Panc1 (cell line): ENCODE results near the gene ITGB5. TPM values are rescaled to one million over a fixed set of nuclear protein-coding genes. Genes with fewer than 3 reads are reported as not detected.

Experiments used
- ATAC-seq: fragments of 200-7000 bp; cut with Tn5 transposase; 2 replicates; pipeline ENCODE4 v1.9.1; 2020; ENCODE audit warnings: mild to moderate bottlenecking, moderate library complexity
- BruUV-seq: library from RNA; stranded (reverse); fragments of 400-500 nt; replicated peaks from 2 replicates; lab custom pipeline; 2021; lab: Mats Ljungman, UMichigan
- CTCF ChIA-PET: fragments of 300-600 bp; sonication (Branson Sonifier 250); formaldehyde crosslinking; loops from one replicate; lab custom pipeline; 2022; ENCODE audit warnings: antibody characterized with exemption; lab: Charles Lee
- POLR2A ChIA-PET: fragments of 300-600 bp; sonication (Branson Sonifier 250); formaldehyde crosslinking; loops from one replicate; lab custom pipeline; 2022; ENCODE audit warnings: antibody characterized with exemption; lab: Charles Lee
- DNase-seq: peaks from one replicate; pipeline ENCODE4 v3.0.0-alpha.2; 2010; ENCODE audit warnings: low read depth, low spot score
- H3K27ac ChIP-seq: 2 replicates; pipeline ENCODE4 v1.5.1; 2011; ENCODE audit warnings: mild to moderate bottlenecking, low read length, inconsistent platforms
- H3K27me3 ChIP-seq: fragments of 200-500 bp; sonication (Bioruptor generic); 2 replicates; pipeline ENCODE4 v1.6.0; 2014; ENCODE audit warnings: low read length, inconsistent platforms; ENCODE audit not compliant: control insufficient read depth, insufficient read depth
- H3K36me3 ChIP-seq: fragments of 200-500 bp; sonication (Bioruptor generic); 2 replicates; pipeline ENCODE4 v1.5.1; 2014; ENCODE audit warnings: inconsistent platforms, mild to moderate bottlenecking, low read length, moderate library complexity; ENCODE audit not compliant: control insufficient read depth, insufficient read depth
- H3K4me1 ChIP-seq: 2 replicates; pipeline ENCODE4 v1.5.1; 2011; ENCODE audit warnings: inconsistent platforms, mild to moderate bottlenecking, low read length, moderate library complexity; ENCODE audit not compliant: control insufficient read depth, insufficient read depth
- H3K4me3 ChIP-seq, 2 experiments: 2 replicates each; pipeline ENCODE4 v1.5.1; 2011 to 2012; ENCODE audit warnings: low read depth in 2 of 2, low read length in 2 of 2, mild to moderate bottlenecking in 2 of 2, inconsistent platforms in 1 of 2, moderate library complexity in 1 of 2
- H3K9me3 ChIP-seq: fragments of 200-500 bp; sonication (Bioruptor generic); 2 replicates; pipeline ENCODE4 v1.5.1; 2014; ENCODE audit warnings: low read depth, mild to moderate bottlenecking, inconsistent platforms, low read length, moderate library complexity; ENCODE audit not compliant: control insufficient read depth, insufficient read depth
- POLR2AphosphoS5 ChIP-seq: IDR thresholded peaks from 2 replicates; pipeline ENCODE4 v1.6.1; 2012; ENCODE audit warnings: mild to moderate bottlenecking, low read depth, low read length, moderate library complexity
- REST ChIP-seq, 2 experiments: IDR thresholded peaks; 2 replicates each; pipeline ENCODE4 v1.6.1; 2011 to 2012; ENCODE audit warnings: low read depth in 2 of 2, control low read depth in 1 of 2, low read length in 1 of 2, mild to moderate bottlenecking in 1 of 2, moderate library complexity in 1 of 2; ENCODE audit not compliant: insufficient read depth in 1 of 2
- SIN3A ChIP-seq: IDR thresholded peaks from 2 replicates; pipeline ENCODE4 v1.6.1; 2012; ENCODE audit warnings: low read depth, mild to moderate bottlenecking, low read length, moderate library complexity, borderline replicate concordance; ENCODE audit not compliant: insufficient read depth
- TCF7L2 ChIP-seq: IDR thresholded peaks from 2 replicates; pipeline ENCODE4 v1.6.1; 2011; ENCODE audit warnings: mild to moderate bottlenecking, low read depth, low read length, inconsistent platforms
- in situ Hi-C: cut with HindIII; loops from 2 replicates; pipeline ENCODE4 v1.10.0; 2016; ENCODE audit warnings: low sequenced_read_pairs, low pct_unique_long_range_greater_than_20kb
- intact Hi-C: fragments of 100-400 bp; cut with micrococcal nuclease; formaldehyde crosslinking; loops from one replicate; pipeline ENCODE4 v1.10.0; 2022; ENCODE audit not compliant: unreplicated experiment
- total RNA-seq: library from RNA; stranded (reverse); gene quantifications from one replicate; pipeline ENCODE4 v1.2.1, GENCODE V29; 2021; ENCODE audit not compliant: unreplicated experiment
- TF ChIP-seq, protein P1 (sequence below): fragments of 450-650 bp; IDR thresholded peaks from 2 replicates; pipeline ENCODE4 v1.5.1; 2017; ENCODE audit warnings: mild to moderate bottlenecking

ITGB5 gene
- total RNA-seq, 1 experiment from 2014 or later: 446 TPM

DNA sequence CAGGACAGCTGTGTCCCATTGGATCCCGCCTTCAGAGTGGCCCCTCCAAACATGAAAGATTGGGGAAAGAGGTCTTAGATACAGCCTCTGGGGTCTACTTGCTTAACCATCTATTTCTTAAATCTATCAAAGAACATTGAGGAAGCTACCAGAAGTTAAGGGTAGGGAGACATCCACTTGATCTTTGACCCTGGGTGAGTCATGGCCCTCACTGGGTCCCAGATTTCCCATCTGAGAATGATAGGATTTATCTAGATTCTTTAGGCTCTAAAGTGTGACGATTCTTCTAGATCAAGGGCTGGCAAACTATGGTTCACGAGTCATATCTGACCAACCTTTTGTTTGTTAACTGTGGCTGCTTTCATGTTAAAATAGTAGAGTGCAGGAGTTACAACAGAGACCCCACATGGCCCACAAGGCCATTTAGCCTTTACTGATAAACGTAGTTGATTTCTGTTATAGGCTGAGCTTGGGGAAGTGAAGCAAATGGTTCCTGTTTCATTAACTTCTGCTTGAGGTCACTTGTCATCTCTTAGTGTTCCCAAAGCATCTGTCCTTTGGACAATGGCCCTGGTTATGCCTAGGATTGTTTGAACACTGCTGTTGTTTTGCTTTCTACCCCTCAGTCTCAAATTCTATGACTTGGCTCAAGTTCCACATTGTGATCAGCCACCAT, 39.4 kb upstream of the ITGB5 start:
- Histone ChIP-seq H3K9me3 (no peaks in the 10 kb centered on the region), H3K36me3 (no peaks in the 10 kb centered on the region), H3K27me3 (no peaks in the 10 kb centered on the region), H3K27ac (no peak overlapping the region), H3K4me3 (no peak overlapping the region), H3K4me1 (no peaks in the 10 kb centered on the region)
- no peak for TF ChIP-seq POLR2AphosphoS5
- TF ChIP-seq TCF7L2: no peak
- TF ChIP-seq REST (IDR thresholded peaks at IDR 0.05; ENCODE audit: insufficient read depth in 1 of 2, low read depth in 2 of 2, low read length in 1 of 2): no peak
- TF ChIP-seq, protein P1, sequence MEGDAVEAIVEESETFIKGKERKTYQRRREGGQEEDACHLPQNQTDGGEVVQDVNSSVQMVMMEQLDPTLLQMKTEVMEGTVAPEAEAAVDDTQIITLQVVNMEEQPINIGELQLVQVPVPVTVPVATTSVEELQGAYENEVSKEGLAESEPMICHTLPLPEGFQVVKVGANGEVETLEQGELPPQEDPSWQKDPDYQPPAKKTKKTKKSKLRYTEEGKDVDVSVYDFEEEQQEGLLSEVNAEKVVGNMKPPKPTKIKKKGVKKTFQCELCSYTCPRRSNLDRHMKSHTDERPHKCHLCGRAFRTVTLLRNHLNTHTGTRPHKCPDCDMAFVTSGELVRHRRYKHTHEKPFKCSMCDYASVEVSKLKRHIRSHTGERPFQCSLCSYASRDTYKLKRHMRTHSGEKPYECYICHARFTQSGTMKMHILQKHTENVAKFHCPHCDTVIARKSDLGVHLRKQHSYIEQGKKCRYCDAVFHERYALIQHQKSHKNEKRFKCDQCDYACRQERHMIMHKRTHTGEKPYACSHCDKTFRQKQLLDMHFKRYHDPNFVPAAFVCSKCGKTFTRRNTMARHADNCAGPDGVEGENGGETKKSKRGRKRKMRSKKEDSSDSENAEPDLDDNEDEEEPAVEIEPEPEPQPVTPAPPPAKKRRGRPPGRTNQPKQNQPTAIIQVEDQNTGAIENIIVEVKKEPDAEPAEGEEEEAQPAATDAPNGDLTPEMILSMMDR: no peak
- no TSS peak for BruUV-seq
- intact Hi-C loops: loop anchor here (5.0 kb wide), 1 partner anchor 511 kb away; no protein-coding TSS in a partner anchor
- in situ Hi-C loops: no loop called here
- no peak for ATAC-seq
- ChIA-PET CTCF (no interaction called here), POLR2A (no interaction called here)
- no peak for DNase-seq

DNA sequence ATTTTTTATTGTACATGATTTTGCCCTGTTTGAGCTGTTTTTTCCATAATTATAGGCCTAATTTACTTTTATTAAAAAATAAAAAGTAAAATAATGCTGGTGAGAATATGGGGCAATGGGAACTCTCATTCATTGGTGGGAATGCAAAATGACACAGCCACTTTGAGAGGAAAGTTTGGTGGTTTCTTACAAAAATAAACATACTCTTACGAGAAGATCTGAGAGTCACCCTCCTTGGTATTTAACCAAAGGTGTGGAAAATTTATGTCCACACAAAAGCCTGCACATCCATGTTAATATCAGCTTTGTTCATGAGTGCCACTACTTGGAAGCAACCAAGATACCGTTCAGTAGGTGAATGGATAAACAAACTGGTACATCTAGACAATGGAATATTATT, 37.6 kb upstream of the ITGB5 start:
- intact Hi-C loops: loop anchor here (5.0 kb wide), 1 partner anchor 513 kb away; no protein-coding TSS in a partner anchor
- BruUV-seq: no TSS peak

More for the DNA sequence above, 37.6 kb upstream of the ITGB5 start:
- DNase-seq (no peak), ATAC-seq (no peak)
- POLR2A ChIA-PET: no interaction called here
- in situ Hi-C loops: no loop called here
- CTCF ChIA-PET: interaction anchor here (0.9 kb wide), 1 partner anchor 11 kb away, joined by 3 read pairs; no protein-coding TSS in a partner anchor
- Histone ChIP-seq H3K9me3 (no peaks in the 10 kb centered on the region), H3K27ac (no peak overlapping the region), H3K36me3 (no peaks in the 10 kb centered on the region), H3K4me1 (no peaks in the 10 kb centered on the region), H3K27me3 (no peaks in the 10 kb centered on the region), H3K4me3 (no peak overlapping the region)
- TF ChIP-seq, protein P1: no peak
- no peak for TF ChIP-seq POLR2AphosphoS5
- no peak for TF ChIP-seq REST (IDR thresholded peaks at IDR 0.05; ENCODE audit: insufficient read depth in 1 of 2, low read depth in 2 of 2, low read length in 1 of 2)
- no peak for TF ChIP-seq TCF7L2
- no peak for TF ChIP-seq SIN3A
